IMR-90 (cell line): Measurements from ENCODE around the gene MEIOB.
"Not testable (repeated sequence)": the region's sequence is repeated elsewhere in the genome, so short reads cannot be mapped to it uniquely, and the experiment has no call there.

ENCODE experiments used
- BHLHE40 ChIP-seq: fragments of 150-350 bp; IDR thresholded peaks from 2 replicates; pipeline ENCODE4 v1.6.1; 2016; ENCODE audit warnings: mild to moderate bottlenecking, low read depth, low read length
- CEBPB ChIP-seq: IDR thresholded peaks from 2 replicates; pipeline ENCODE4 v1.6.1; 2012; ENCODE audit warnings: low read depth, low read length, improper control_type of control experiment
- ELK1 ChIP-seq: fragments of 150-350 bp; IDR thresholded peaks from 2 replicates; pipeline ENCODE4 v1.6.1; 2016; ENCODE audit warnings: low read depth, mild to moderate bottlenecking, low read length, moderate library complexity, borderline replicate concordance
- MAFK ChIP-seq: IDR thresholded peaks from 2 replicates; pipeline ENCODE4 v1.6.1; 2012; ENCODE audit warnings: low read depth, low read length, improper control_type of control experiment
- MXI1 ChIP-seq: IDR thresholded peaks from 2 replicates; pipeline ENCODE4 v1.6.1; 2012; ENCODE audit warnings: low read depth, mild to moderate bottlenecking, low read length, moderate library complexity, borderline replicate concordance
- NFE2L2 ChIP-seq: fragments of 150-350 bp; IDR thresholded peaks from 2 replicates; pipeline ENCODE4 v1.6.1; 2016; ENCODE audit warnings: low read depth, mild to moderate bottlenecking, low read length
- POLR2A ChIP-seq: IDR thresholded peaks from 2 replicates; pipeline ENCODE4 v1.6.1; 2012; ENCODE audit warnings: mild to moderate bottlenecking, low read depth, low read length
- RCOR1 ChIP-seq: IDR thresholded peaks from 2 replicates; pipeline ENCODE4 v1.6.1; 2012; ENCODE audit warnings: mild to moderate bottlenecking, low read length, improper control_type of control experiment; ENCODE audit not compliant: insufficient replicate concordance
- RFX5 ChIP-seq: IDR thresholded peaks from 2 replicates; pipeline ENCODE4 v1.8.0; 2012; ENCODE audit warnings: low read depth, mild to moderate bottlenecking, low read length, moderate library complexity
- SMC3 ChIP-seq: fragments of 150-350 bp; IDR thresholded peaks from 2 replicates; pipeline ENCODE4 v1.6.1; 2016; ENCODE audit warnings: low read depth, mild to moderate bottlenecking, antibody characterized with exemption, low read length, moderate library complexity
- USF2 ChIP-seq: fragments of 150-350 bp; IDR thresholded peaks from 2 replicates; pipeline ENCODE4 v1.6.1; 2017; ENCODE audit warnings: mild to moderate bottlenecking, antibody characterized with exemption, low read length, low read depth
- TF ChIP-seq, protein P1 (sequence below): conservative IDR thresholded peaks from 2 replicates; pipeline ENCODE4 v1.5.1; 2012; ENCODE audit warnings: mild to moderate bottlenecking, low read depth, low read length, improper control_type of control experiment

- TF ChIP-seq, protein P1, sequence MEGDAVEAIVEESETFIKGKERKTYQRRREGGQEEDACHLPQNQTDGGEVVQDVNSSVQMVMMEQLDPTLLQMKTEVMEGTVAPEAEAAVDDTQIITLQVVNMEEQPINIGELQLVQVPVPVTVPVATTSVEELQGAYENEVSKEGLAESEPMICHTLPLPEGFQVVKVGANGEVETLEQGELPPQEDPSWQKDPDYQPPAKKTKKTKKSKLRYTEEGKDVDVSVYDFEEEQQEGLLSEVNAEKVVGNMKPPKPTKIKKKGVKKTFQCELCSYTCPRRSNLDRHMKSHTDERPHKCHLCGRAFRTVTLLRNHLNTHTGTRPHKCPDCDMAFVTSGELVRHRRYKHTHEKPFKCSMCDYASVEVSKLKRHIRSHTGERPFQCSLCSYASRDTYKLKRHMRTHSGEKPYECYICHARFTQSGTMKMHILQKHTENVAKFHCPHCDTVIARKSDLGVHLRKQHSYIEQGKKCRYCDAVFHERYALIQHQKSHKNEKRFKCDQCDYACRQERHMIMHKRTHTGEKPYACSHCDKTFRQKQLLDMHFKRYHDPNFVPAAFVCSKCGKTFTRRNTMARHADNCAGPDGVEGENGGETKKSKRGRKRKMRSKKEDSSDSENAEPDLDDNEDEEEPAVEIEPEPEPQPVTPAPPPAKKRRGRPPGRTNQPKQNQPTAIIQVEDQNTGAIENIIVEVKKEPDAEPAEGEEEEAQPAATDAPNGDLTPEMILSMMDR: not testable (repeated sequence)
- TF ChIP-seq CEBPB, POLR2A, ELK1, USF2, NFE2L2, BHLHE40, SMC3, MAFK, RCOR1, MXI1, RFX5: not testable (repeated sequence)
Observed at GRCh38 chr16:1881172-1881571, 9.2 kb upstream of the MEIOB start.
